ENCODE results near the gene ELP5.

The ELP5 gene

DNA sequence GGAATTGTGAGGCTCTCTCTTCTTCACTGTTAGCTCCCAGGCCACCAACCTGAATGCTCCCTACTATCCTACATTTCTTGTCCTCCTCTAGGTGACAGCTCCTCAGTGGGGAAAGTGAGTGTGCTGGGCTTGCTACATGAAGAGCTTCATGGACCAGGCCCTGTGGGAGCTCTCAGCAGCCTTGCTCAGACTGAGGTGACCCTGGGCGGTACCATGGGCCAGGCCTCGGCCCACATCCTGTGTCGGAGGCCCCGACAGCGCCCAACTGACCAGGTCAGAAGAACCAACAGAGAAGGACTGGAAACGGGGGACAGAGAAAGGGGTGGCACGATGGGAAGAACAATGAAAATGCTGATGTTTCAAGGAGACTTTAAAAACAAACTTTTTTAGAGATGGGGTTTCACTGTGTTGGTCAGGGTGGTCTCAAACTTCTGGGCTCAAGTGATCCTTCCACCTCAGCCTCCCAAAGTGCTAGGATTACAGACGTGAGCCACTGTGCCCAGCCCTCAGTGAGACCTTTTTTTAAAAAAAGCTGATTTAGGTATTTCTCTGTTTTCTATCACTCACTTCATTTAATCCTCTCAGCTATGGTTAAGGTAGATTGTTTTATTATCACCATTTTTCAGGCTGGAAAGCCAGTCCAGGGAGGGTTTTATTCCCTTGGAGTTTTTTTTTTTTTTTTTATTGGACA is 4.9 kb downstream of the ELP5 start:
- DNase-seq (ENCODE audit: low read depth), result no peak

DNA sequence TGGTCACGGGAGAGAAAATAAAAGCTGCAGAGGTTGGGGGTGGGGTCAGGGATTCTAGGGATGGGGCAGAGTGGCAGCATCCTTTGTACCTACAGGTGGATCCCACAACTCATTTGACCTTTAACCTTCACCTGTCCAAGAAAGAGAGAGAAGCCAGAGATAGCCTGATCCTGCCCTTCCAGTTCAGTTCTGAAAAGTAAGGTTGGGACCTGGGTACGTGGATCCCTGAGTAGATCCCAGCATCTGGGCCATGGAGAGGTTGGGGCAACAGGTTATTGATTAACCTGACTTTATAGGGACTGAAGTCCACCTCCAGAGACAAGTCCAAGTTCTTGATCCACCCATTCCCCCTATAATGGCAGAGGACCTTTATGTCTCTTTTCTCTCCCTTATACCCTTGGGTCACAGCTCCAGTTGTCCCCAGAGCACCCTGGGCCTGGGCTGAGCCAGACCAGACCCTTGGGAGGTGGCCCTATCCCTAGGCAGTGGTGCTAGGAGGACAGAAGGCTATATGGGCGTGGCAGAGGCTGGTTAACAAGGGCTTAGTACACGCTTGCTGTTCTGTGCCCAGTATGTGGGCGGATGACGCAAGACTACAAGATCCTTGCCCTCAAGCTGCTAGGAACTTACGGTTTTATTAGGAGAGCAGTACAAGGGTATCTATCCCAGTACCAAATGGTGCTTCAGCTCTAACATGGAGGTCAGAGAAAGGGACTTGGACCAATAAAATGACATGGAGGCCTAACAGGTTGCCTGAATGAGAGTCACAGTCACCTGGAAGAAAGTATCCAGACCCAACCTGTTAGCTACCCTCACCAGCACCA is 6.9 kb downstream of the ELP5 start:
- no peak for DNase-seq (ENCODE audit: low read depth)

DNA sequence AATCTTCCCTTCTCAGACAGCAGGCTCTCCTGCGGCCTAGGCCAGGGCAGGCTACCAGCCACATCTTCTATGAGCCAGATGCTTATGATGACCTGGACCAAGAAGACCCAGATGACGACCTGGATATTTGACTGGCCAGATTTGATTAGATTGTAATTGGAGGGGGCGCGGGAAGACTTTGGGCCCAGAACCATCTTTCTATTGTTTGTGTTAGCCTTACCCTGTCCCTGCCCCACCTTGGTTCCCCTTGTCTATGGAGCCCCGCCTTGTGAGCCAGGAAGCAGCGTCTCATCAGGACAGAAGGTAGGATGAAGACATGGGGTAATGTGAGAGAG is 7.5 kb downstream of the ELP5 start:
- DNase-seq (ENCODE audit: low read depth), result no peak

DNA sequence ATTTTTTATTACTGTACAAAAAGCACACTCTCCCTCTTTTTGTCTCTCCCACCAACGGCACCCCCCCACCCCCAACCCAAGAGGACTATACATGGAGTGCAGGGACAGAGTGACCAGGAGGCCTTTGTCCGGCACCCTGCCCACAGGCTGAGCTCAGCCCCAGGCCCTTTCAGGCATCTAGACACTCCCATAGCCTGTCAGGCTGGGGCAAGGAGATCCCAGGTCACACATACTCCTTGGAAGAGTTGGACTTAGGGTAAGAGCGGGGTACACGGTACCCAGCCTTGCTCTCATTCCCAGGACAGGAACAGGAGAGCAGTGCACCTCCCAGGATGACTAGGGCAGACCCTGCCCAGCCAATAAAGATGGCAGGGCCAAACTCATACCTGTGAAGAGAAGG is 8.1 kb downstream of the ELP5 start:
- DNase-seq (ENCODE audit: low read depth), result no peak

DNA sequence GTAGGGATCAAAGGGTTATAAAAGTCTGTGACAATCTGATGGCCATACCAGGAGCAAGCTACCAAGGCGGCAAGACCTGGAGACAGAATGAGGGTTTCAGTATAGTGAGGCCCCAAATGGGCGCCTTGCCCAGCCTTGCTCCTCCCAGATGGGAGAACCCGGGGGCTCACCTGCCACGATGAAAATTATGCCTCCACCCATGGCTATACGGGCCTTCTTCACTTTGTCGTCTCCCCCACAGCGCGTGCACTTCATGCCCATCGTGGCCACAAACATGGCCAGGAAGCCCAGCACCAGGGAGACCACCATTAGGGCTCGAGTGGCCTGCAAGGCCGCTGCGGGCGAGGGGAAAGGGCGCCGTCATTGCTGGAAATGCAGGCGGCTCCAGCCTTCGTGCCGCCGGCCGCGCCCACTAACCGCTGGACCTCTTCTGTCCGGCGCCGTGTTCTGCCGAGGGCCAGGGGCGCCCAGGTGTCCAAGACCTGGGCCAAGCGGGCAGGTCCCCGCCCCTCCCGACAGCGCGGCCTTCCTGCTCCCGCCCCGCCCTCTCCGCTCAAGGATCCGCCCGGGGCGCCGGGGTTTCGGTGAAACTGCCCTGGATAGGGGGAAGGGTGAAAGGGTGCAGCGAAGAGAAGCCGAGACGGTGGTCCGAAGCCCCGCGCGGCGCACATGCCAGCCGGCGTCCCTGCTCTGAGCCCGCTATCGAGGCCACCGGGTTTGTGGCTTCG is 8.8 kb downstream of the ELP5 start:
- DNase-seq (ENCODE audit: low read depth), result no peak

DNA sequence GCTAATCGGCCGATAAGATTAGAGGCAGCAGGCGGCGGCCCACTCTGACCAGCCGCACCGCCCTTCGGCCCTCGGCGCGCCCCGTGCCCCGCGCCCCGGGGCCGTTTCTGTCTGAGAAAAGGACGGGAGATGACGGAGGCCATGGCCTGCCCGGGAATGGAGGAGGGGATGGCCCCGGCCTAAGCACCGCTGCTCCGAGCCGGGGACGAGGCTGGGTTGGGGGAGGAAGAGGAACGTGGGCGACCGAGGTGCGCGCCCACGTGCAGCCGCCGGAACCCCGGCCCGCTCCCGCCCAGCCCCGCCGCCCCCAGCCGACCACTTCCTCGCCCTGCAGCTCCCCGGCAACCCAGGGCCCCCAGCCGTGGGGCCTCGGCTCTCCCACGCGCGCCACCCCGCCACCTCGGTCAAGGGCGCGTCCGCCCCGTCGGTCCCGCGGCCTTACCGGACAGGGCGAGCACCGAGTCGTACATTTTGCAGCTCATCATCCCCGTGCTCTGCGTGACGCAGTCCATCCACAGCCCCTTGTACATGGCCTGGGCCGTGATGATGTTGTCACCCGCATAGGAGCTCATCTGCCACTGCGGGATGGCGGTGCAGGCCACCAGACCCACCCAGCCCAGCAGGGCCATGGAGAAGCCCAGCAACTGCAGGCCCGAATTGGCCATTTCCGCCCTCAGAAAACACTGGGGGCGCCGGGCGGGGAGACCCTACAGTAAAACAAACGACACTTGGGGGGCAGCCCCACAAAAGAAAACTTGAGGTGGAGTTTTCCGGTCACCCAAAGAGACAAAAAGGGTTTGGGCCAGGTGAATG is 9.6 kb downstream of the ELP5 start:
- DNase-seq (ENCODE audit: low read depth), result no peak

DNA sequence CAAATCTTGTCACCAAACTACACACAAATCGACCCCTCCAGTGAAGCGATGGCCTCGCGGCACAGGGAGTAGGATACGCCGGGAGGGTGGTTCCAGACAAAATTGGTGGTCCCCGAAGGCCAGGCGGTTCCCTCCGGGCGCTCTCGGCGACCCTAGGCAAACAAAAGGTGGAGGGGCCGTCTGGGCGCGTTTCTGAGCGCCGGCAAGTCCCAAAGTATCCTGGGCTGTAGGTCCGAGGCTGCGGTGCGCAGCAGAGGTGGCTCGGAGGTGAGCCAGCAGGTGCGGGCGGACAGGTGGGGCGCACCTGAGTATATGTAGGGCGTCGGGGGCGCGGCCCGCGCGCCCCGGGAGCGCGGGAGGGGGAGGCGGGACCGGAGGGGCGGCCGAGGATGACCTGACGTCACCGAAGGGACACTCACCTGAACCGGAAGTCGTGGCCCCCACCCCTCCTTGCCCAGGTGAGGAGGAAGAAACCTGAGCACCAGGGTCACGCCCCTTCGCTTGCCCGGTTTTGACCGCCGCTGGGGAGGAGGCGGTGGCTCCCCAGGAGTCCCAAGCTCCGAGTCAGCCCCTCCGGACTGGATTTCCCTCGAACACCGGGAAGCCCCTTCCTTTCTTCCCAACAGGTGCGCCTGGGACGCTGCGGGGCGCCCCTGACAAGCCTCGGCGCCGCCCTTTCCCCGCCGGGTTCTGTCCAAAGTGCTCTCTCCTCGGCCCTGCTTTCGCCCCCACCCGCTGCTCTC is 10.3 kb downstream of the ELP5 start, which contains the start of gene CLDN7:
Gene CLDN7 (minus strand): TSS at position 287 of the 743 bp plus-strand sequence. CDS start 435 bp downstream, outside the sequence.
- DNase-seq (ENCODE audit: low read depth), result no peak

DNA sequence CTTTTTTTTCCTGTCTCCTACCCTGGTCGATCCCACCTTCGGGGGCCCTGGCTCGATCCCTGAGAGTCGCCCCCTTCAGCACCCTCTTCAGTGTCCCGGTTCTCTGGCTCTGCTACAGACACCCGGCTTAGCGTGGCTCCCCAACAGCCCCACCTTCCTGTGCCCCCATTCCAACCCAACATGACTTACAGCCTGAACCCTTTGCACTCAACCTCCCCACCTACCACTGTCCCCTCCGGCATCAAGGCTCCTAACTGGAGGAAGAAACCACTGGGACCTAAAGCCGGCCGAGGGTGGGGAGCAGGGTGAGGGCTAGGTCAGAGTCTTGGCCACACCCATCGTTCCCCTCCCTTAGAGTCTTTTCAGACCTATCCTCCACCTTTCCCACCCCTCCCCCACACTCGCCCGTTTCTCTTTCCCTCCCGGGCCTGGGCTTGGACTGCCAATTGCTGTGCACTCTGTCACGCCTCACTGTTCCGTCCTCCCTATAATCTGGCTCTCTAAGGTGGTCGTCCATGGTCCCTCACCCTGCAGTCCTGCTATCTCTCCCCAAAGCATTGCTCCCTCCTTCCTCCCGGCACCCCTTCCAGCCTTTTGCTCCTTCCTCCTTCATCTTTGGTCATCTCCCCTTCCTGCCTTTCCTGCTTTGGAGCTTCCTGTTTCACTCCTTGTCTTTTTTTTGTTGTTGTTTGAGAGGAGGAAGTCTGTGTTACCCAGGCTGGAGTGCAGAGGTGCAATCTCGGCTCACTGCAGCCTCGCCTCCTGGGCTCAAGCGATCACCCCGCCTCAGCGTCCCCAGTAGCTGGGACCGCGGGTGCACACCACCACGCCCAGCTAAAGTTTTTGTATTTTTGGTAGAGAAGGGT is 11.2 kb downstream of the ELP5 start:
- DNase-seq (ENCODE audit: low read depth), result no peak

DNA sequence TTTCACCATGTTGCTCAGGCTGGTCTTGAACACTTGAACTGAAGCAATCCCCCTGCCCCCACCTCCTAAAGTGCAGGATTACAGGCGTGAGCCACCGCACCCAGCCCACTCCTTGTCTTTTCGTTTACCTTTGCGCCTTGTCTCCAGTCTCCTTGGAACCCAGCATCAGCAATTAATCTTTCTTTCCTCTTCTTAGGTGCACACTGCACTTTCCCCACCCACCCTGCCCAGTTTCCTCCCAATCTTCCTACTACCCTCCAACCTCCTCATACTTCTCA is 11.7 kb downstream of the ELP5 start:
- no peak for DNase-seq (ENCODE audit: low read depth)

DNA sequence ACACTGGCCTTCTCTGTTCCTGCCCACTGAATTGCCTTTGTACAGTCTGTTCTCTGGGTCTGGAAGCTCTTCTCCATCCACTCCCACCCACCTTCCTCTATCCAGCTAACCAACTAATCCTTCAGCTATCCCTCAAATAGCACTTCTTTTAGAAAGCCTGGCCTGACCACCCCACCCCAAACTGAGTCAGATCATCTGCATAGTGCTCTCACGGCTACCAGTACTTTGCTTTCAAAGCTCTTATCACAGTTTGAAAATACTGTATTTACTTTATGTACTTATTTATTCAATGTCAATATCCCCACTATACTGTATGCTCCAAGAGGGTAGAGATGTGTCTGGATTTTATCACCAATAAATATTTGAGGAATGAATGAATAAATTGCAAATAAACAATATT is 14.8 kb downstream of the ELP5 start:
- no peak for DNase-seq (ENCODE audit: low read depth)

DNA sequence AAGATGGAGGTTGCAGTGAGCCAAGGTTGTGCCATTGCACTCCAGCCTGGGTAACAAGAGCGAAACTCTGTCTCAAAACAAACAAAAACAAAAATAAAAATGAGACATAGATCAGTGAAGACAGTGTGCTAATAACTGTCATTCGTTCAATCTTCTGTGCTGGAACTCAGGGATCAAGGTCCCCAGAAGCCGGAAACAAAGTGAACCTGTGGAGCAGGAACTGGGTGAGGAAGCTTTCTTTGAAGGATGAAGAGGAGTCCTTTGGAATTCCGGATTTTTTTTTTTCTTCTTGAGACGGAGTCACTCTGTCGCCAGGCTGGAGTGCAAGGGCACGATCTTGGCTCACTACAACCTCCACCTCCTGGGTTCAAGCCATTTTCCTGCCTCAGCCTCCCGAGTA is 27.4 kb downstream of the ELP5 start:
- DNase-seq (ENCODE audit: low read depth), result no peak

DNA sequence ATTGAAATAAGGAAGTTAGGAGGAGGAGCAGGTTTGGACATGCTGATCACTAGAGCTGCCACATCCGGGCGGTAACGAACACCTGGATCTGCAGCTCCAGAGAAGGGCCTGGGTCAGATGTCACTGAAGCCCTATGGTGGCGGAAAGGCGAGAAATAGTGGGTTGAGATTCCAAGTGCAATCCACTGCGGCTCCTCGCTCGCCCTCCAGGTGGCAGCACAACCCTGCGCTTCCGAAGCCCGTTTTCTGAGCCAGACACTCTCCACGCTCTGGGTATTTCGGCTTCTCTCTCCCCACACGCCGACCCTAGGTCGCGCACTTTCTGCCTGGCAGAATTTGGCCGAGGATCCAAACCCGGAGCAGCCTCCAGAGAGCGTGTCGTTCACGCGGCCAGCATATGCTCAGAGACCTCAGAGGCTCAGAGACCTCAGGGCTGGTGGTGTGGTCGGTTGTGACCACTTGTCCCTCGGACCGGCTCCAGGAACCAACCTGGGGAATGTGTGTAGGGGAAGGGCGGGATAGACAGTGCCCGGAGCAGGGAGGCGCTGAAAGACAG is 28.6 kb downstream of the ELP5 start:
- DNase-seq (ENCODE audit: low read depth), result no peak

DNA sequence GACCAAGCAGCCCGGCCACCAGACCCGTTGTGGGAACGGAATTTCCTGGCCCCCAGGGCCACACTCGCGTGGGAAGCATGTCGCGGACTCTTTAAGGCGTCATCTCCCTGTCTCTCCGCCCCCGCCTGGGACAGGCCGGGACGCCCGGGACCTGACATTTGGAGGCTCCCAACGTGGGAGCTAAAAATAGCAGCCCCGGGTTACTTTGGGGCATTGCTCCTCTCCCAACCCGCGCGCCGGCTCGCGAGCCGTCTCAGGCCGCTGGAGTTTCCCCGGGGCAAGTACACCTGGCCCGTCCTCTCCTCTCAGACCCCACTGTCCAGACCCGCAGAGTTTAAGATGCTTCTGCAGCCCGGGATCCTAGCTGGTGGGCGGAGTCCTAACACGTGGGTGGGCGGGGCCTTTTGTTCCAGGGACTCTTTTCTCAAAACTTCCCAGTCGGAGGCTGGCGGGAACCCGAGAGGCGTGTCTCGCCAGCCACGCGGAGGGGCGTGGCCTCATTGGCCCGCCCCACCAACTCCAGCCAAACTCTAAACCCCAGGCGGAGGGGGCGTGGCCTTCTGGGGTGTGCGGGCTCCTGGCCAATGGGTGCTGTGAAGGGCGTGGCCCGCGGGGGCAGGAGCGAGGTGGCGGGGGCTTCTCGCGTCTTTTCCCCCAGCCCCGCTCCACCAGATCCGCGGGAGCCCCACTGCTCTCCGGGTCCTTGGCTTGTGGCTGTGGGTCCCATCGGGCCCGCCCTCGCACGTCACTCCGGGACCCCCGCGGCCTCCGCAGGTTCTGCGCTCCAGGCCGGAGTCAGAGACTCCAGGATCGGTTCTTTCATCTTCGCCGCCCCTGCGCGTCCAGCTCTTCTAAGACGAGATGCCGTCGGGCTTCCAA is 29.3 kb downstream of the ELP5 start, which contains the start of gene SLC2A4:
Gene SLC2A4 (plus strand): TSS at position 645 of the 879 bp plus-strand sequence. CDS start 217 bp downstream, at position 862.
- peak; percentile 72 for DNase-seq (ENCODE audit: low read depth)

DNA sequence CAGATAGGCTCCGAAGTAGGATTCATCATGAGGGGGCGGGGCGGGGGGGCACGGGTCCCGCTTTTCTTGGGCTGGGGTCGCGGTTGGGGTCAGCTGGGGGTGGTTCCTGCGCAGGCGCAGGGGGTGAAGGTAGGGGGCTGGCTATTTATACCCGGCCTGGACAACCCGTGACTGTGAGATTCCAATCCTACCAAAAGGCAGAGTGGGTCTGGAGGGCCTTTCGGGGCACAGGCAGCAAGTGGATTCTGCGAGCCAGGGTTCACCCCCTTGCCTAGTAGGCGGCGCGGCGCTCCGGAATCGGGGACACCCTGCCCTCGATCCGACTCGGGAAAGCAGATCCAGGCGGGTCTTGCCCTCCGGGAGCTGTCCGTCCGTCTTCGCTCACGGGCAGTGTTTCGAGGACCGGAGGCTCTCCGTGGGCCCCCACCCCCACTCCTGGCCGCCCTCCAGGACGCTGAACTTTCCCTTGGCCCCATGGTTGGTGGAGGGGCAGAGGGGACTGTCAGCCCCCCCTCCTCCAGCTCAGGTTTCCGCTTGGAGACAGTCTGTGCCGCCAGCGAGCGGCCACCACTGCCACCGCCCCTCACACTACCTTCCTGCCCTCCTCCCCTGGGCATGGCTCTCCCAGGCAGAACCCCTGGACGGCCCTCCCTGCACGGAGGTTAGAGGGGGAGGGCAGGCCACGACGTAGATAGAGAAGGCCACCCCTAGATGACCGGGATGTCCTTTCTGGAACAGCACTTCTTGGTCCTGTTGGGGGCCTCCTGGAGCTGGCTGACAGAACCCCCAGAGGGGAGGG is 30.1 kb downstream of the ELP5 start:
- DNase-seq (ENCODE audit: low read depth), result no peak

DNA sequence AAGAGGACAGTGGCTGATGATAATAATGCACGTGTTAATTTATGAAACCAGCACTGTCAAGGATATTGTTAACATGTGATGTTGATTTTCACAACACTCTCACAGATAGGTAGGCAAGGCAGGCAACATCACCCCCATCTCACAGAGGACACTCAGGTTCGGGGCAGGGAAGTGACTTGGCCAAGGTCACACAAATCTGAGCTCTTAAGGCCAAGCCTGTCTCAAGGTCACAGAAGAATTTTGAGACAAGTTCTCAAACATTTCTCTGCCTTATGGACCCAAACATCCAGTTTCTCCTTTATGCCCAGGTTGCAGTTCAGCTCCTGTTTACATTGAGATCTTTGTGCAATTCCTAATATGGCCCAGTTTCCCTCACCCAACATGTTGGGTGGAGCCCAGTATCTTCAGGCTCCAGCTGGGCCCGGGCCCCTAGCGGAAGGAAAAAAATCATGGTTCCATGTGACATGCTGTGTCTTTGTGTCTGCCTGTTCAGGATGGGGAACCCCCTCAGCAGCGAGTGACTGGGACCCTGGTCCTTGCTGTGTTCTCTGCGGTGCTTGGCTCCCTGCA is 30.8 kb downstream of the ELP5 start:
- DNase-seq (ENCODE audit: low read depth), result no peak

DNA sequence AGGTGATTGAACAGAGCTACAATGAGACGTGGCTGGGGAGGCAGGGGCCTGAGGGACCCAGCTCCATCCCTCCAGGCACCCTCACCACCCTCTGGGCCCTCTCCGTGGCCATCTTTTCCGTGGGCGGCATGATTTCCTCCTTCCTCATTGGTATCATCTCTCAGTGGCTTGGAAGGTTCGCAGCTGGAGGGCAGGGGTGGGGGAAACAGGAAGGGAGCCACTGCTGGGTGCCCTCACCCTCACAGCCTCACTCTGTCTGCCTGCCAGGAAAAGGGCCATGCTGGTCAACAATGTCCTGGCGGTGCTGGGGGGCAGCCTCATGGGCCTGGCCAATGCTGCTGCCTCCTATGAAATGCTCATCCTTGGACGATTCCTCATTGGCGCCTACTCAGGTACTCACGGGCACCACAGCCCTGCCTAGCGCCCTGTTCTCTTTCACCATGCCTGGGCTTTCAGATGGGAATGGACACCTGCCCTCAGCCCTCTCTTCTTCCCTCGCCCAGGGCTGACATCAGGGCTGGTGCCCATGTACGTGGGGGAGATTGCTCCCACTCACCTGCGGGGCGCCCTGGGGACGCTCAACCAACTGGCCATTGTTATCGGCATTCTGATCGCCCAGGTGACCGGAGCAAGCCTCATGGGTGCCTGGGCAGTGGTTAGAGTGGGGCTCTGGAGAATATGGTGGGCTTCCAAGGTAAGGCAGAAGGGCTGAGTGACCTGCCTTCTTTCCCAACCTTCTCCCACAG is 31.6 kb downstream of the ELP5 start:
- no peak for DNase-seq (ENCODE audit: low read depth)

DNA sequence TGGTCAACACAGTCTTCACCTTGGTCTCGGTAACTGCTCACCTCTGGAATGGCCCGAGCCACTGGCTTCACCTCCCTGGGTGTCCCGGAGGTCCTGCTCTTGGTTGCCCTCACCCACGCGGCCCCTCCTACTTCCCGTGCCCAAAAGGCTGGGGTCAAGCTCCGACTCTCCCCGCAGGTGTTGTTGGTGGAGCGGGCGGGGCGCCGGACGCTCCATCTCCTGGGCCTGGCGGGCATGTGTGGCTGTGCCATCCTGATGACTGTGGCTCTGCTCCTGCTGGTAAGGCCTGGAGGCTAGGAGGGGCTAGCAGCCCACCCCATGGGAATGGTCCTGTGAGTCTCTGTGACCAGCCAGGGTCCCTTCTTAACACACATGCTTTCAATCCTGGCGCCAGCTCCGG is 32.9 kb downstream of the ELP5 start:
- DNase-seq (ENCODE audit: low read depth), result no peak

All from non-pigmented ciliary epithelial cell (primary cell).